CD1c-positive myeloid dendritic cell (primary cell): Measurements from ENCODE around the gene DMBX1.
A peak's percentile ranks its signal among the peaks of the same experiment; 100 is the strongest.

Source experiments
- DNase-seq: peaks from one replicate; pipeline ENCODE4 v3.0.0-alpha.2; 2016; ENCODE audit errors: extremely low spot score

DMBX1 gene

GRCh38 chr1:46503421-46503820 lies 13.8 kb downstream of the DMBX1 start:
- DNase-seq = no peak

DNA sequence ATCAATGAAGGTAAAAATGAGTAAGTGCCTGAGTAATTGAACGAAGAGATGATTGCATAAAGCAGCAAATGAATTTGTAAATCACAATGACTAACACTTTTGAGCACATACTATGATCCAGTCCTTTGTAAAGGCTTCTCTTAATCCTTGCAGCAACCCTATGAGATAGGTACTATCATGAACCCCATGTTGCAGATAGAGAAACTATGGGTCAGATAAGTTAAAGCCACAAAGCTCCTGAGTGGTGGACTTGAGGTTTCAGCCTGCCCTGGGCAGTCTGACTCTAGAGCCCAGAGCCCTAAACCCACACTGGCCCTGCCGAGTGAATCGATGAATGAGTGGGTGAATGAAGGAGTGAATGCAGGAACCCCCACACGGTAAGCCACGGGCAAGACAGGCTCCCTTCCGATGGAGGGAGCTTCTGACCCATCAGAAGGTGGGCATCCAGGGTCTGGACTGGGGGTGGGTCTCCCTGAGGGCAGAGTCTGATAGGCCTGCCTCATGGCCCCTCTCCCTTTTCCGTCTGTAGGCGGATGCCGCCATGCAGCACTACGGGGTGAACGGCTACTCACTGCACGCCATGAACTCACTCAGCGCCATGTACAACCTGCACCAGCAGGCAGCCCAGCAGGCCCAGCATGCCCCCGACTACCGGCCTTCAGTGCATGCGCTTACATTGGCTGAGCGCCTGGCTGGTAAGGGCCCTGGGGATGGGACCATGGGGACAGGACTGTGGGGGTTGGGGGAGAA lies 17.0 kb downstream of the DMBX1 start:
- DNase-seq = no peak

- peak; percentile 20 for DNase-seq
Measured at GRCh38 chr1:46508757-46509156, 19.1 kb downstream of the DMBX1 start.

- no peak for DNase-seq
Measured at GRCh38 chr1:46510341-46510997, 20.8 kb downstream of the DMBX1 start.

DNA sequence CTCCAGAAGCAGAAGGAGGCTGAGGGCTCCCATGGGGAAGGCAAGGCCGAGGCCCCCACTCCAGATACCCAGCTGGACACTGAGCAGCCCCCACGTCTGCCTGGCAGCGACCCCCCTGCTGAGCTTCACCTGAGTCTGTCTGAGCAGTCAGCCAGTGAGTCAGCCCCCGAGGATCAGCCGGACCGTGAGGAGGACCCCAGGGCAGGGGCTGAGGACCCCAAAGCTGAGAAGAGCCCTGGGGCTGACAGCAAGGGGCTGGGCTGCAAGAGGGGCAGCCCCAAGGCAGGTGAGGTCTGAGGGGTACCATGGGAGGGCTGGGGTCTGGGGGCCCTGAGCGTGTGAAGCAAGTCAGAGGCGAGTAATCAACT lies 21.3 kb downstream of the DMBX1 start:
- no peak for DNase-seq

DNA sequence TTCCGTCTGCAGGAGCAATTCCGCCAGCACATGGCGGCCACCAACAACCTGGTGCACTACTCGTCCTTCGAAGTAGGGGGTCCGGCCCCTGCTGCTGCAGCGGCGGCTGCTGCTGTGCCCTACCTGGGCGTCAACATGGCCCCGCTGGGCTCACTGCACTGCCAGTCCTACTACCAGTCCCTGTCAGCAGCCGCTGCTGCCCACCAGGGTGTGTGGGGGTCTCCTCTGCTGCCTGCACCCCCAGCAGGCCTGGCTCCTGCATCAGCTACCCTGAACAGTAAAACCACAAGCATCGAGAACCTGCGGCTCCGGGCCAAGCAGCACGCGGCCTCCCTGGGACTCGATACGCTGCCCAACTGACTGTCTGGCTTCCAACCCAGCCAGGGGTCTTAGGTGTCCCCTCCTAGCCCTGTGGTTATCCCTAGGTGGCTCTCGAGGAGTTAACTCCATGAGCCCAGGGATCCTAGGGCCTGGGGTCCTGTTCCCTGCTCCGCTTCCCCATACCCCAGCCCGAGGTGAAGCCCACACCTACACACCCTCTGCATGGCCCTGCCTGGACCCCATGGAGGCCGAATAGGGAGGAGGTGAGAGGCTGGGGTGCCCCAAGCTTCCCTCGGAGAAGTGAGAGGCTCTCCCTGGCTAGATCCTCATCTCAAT lies 22.6 kb downstream of the DMBX1 start:
- no peak for DNase-seq

DNA sequence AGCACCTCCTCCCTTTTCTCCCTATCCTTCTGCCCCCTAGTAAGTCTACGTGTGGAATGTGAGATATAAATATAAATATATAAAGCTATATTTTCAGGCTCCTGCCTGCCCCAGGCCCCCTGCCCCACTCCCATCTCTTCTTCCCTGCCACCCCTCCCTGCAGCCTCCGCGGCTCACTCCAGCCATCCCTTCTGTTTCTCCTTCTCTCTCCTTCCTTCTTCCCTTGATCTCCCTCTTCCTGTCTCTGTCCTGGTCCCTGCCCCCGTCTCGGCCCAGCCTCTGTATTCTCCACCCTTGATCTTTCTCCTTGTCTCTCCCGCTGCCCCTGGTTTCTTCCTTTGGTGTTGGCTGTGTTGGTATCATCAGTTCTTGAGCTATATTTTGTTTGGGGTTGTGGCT lies 23.2 kb downstream of the DMBX1 start:
- no peak for DNase-seq

GRCh38 chr1:46513536-46513935 lies 23.9 kb downstream of the DMBX1 start:
- no peak for DNase-seq

DNA sequence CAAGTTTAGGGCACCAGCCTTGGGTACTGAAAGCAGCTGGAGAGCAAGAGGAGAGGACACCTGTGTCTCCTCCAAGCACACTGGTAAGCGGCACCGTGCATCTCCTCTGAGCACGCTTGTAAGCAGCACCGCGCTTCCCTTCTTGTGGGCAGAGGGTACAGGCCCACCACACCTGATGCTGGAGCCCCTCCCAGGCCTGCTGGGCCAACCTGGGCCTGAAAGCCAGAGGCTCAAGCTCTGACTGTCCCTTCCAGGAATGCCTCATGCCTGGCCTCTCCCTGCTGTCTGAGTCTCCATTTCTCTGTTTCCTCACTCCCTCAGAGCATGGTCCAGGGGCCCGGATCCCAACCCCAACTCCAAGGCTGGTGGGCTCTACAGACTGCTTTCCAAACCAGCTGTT lies 25.9 kb downstream of the DMBX1 start:
- DNase-seq = no peak

- no peak for DNase-seq
Measured at GRCh38 chr1:46516200-46516950, 26.7 kb downstream of the DMBX1 start.

DNA sequence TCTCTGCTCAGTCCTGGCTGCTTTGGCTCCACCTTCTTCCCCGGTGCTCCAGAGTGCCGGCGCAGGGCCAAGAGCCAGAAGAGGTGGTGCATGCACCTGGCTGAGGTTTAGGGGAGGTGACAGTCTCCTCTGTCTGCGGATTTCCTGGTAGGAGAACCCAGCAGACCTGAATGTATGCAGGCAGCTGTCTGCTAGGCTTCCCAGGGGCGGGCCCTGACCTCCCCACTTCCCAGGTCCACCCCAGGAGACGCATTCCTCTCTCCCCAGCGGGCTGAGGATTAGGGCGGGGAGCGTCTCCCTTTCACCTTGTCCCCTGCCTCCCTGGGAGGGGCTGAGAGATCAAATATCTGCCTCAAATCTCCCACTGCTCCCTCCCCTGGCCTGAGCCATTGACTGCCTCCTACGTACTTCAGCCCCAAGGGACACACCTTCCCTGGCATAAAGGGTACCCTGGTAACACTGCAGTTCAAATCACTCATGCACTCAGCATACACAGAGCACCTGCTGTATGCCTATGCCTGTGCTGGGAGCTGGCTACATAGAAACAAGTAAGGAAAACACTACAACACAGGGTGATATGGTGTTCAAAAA lies 27.5 kb downstream of the DMBX1 start:
- DNase-seq = no peak

DNA sequence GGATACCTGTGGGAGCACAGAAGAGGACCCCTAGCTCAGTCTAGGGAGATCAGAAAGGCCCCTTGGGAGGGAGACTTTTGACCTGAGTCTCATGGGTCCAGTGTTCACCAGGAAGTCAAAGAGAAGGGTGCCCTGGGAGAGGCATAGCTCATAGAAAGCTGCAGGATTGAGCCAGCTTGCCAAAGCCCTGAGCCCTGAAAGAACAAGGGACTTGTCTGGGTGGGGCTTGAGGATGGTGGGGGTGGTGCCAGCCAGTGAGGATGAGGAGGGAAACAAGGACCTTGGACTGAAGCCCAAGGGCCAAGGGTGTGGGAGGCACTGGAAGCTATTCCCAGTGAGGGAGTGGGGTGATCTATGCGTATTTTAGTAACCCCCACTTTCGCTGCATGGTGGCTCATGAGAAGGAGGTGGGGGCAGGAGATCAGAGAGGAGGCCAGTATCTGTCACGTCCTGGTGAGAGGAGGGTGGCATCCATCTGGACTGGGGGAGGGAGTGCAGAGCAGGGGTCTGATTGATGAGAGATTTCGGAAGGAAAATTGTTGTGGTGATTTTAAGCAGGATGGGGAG lies 28.4 kb downstream of the DMBX1 start:
- no peak for DNase-seq

DNA sequence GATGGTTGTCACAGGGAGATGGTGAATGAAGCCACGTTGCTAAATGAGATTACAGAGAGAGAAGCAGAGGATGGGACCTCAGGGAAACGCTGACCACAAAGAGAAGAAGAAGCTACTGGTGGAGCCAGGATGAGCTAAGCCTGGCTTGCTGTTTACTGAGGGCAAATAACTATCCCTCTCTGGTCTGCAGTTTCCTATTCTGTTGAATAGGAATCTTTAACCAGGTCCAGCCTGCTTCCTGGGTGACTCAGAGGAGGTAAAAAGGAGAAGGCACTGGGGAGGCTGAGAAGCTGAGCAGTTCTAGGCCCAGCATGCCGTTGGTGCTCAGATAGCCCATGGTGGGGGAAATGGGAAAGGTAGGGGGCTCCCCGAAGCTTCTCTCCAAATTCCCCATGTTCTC lies 29.6 kb downstream of the DMBX1 start:
- no peak for DNase-seq

DNA sequence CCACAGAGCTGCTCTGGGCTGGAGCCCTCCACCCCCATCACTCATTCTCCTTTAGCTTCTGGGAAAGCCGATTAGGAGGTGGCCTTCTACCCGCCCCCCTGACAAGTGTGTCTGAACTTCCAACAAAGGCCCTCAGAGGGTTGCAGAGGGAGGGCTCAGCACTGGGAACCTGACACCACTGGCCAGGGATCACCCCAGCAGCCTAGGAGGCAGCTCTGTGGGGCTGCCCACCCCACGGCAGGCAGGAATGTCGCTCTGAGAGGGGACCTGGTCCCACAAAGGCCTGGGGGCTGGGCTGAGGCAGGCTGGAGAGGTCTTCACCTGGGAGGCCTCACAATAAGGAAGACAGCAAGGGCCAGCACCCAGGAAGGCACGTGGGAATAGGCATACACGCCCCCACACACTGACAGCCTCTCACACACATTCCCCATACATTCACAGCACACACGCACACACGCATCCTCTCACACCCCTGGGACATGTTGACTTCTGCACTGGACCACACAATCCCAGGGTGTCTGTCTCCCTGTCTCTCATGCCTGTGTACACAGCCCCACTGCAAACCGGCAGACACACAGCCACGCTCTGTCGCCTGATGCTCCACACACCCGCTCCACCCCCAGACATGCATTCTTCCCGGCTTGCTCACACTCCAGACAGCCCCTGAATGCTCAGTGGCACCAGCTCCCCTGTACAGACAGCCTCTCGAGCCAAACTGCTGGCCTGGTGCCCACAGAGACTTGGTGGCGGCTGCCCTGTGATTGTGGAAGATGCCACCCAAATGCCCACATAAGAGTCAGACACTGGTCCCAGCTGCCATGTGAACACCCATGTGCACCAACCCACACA lies 30.7 kb downstream of the DMBX1 start:
- DNase-seq = no peak

DNA sequence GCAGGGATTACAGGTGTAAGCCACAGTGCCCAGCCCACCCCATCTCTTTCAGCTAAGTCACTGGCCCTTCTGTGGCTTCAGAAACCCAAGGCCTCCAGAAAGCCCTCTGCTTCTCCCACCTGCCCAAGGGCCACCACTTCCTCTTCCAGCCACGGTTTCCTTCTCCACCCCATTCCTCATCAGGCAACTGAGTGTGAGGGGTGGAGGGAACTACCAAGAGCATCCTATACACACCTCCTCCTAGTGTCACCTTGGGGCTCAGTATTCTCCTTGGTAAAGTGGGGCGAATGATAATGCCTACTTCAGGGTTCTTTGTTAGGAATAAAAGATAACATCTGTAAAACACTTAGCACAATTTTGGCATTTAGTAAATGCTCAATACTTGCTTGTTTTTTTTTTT lies 31.8 kb downstream of the DMBX1 start:
- no peak for DNase-seq

DNA sequence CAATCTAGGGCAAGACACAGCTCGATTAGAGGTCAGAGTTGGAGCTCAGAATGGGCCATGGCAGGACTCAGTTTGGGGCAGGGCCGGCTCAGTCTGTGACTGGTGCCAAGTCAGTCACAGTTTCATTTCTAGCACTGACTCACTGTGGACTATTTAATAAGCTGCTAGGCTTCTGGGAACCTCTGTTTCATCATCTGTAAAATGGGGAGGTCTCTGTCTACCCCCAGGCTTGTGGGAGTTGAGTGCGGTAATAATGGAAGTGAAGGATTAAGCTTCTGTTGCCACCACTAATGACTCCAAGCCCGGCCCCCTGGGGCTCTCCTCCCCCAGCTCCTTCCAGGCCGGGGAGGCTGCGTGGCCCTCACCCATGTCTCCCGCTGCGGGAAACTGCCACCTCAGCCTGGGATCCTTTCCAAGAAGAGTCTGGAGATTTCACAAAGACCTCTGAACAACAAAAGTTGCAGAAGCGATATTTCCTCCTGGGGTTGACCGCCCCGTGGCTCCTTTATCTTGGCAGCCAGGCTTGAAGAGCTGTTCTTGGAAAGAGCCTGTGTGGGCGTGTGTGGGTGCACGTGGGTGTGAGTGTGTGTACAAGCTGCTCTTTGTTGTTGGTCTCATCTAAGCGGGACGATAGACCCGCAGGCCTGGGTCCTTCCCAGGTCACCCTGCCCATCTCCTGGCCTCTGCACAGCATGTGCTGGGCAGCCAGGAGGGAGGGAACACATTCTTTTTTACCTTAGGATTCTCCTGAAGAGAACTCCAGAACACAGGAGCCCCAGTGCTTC lies 32.7 kb downstream of the DMBX1 start:
- peak; percentile 44 for DNase-seq

DNA sequence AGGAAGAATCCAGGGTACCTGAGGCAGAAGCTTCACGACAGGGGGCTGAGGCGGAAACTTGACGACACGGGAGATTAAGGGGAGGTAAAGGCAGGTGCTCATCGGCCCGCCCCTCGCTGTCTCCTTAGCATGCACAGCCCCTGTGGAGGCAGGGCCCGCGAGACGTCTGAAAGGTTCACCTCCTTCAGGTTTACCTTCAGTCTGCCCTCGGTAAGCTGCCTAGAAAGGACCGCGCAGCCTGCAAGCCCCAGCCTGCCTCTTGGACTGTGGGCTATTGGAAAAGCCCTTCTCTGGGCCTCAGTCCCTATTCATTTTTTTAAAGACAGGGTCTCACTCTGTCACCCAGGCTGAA lies 33.3 kb downstream of the DMBX1 start:
- no peak for DNase-seq

DNA sequence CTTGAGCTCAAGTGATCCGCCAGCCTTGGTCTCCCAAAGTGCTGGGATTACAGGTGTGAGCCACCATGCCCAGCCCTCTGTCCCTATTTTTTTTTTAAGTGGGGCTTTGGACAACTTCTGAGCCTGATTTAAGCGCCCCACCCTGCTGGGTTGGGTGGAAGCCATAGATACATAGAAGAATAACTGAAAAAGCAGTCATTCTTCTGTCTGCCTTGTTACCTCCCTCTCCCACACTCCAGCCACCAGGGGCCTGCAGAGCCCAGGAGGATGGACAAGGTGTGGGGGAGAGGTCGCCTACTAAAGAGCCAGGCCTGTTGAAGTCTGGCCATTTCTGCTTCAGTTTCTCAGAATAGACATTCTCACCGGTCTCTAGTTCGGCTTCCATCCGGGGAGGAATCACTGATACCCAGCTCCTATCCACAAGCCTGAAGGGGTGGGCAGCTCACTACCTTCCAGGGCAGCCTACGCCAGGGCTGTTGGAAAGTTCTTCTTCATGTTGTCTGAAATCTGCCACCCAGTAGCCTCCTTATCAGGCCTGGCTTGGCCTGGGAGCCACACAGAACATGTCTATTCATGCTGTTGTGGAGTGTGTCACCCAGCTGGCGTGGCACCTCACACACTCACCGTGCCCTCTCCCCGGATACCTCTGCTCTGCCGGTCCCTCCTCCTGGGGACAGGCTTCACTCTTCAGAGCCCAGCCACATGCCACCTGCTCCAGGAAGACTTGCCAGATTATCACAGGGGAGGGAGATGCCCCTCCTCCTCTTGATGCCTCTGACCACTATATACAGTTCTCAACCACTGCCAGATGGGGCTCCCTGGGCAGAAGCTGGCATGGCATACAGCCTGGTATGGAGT lies 34.1 kb downstream of the DMBX1 start:
- no peak for DNase-seq

GRCh38 chr1:46524843-46525242 lies 35.2 kb downstream of the DMBX1 start:
- DNase-seq = no peak
